ENCODE data around the gene HPDL. TPM values are rescaled to one million over a fixed set of nuclear protein-coding genes. Genes with fewer than 3 reads are reported as not detected.

The HPDL gene
- total RNA-seq, 2 donors from 2014 or later = 0.41 to 1.5 TPM

- H3K27me3 ChIP-seq (replicated peaks; ENCODE audit: insufficient read depth) = no peaks in the 10 kb centered on the region
- no peaks in the 10 kb centered on the region for H3K9me3 ChIP-seq
- WGBS = 81% methylated on average over 16 of the region's 16 CpGs
- peak overlapping the region; percentile 86 to 90 for H3K27ac ChIP-seq
- H3K4me3 ChIP-seq = peak overlapping the region; percentile 61 to 63
- no peaks in the 10 kb centered on the region for H3K36me3 ChIP-seq
- intact Hi-C loops (cut with DNase I) = loop anchor here (2.0 to 10.0 kb wide), 5 partner anchors 190 to 568 kb away; partner anchors contain the start of genes KIF2C, RNU5D-1, RPS8 and TESK2
- DNase-seq (ENCODE audit: low spot score) = no peak
- no peak for TF ChIP-seq POLR2A (IDR thresholded peaks at IDR 0.05)
- TF ChIP-seq CTCF (IDR thresholded peaks at IDR 0.05) = no peak
- TF ChIP-seq POLR2AphosphoS5 (IDR thresholded peaks at IDR 0.05) = no peak
- no peaks in the 10 kb centered on the region for H3K4me1 ChIP-seq (replicated peaks)
Measured at GRCh38 chr1:45302505-45303150, 24.1 kb upstream of the HPDL start.

GRCh38 chr1:45303520-45304310, 23.0 kb upstream of the HPDL start:
- Histone ChIP-seq H3K36me3 (no peaks in the 10 kb centered on the region), H3K4me3 (peak overlapping the region; percentile 61 to 63), H3K27me3 (replicated peaks; ENCODE audit: insufficient read depth) (no peaks in the 10 kb centered on the region), H3K27ac (peak overlapping the region; percentile 86 to 90), H3K9me3 (no peaks in the 10 kb centered on the region), H3K4me1 (replicated peaks) (no peaks in the 10 kb centered on the region)
- intact Hi-C loops (cut with DNase I) = loop anchor here (2.0 to 10.0 kb wide), 5 partner anchors 189 to 569 kb away; partner anchors contain the start of genes KIF2C, RNU5D-1, RPS8 and TESK2
- TF ChIP-seq POLR2A (IDR thresholded peaks at IDR 0.05) (peak; percentile 82), POLR2AphosphoS5 (IDR thresholded peaks at IDR 0.05) (peak; percentile 69), CTCF (IDR thresholded peaks at IDR 0.05) (peak; percentile 65 to 85 (median 79))
- WGBS = under 1% methylated on average over 63 of the region's 68 CpGs
- peak; percentile 98 for DNase-seq (ENCODE audit: low spot score)

DNA sequence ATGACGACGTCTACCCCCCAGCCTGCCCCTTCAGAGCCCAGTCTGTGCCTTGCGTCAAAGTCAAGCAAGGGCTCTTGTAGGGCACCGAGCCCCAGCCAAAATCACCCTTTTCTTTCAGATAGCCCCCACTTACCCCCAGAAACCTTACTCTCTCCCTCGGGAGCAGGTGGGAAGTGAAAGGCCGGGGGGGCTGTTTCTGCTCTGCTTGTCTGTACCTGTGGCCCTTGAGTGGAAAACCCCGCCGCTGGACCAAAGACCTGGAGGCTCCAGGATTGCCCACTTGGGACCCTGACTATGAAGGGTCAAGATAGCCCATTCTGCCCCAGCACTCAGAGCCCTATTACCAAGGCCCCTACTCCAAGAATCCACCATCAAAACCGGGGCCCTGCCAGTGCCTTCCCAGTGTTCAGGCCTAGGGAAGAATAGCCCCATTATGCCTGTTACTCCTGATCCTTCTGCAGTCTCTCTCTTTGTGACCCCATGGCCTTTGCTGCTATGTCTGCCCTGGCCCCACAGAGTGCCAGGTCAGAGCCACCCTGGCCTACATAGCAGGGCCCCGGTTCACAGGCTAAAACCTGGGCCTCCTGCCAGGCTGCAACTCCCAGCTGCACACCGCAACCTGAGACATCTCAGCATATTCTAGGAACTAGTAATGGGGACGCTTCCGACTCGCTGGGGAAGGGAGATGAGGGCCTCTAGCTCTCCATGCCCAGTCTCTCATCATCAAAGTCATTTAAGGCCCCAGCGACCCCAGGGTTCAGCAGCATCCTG, 22.2 kb upstream of the HPDL start:
- H3K36me3 ChIP-seq = no peaks in the 10 kb centered on the region
- intact Hi-C loops (cut with DNase I) = loop anchor here (5.0 to 10.0 kb wide), 4 partner anchors 188 to 570 kb away; partner anchors contain the start of genes KIF2C, RNU5D-1, RPS8 and TESK2
- H3K4me3 ChIP-seq = peak overlapping the region; percentile 61 to 63
- peak overlapping the region; percentile 86 to 90 for H3K27ac ChIP-seq
- TF ChIP-seq CTCF (IDR thresholded peaks at IDR 0.05) (no peak), POLR2A (IDR thresholded peaks at IDR 0.05) (no peak), POLR2AphosphoS5 (IDR thresholded peaks at IDR 0.05) (no peak)
- H3K9me3 ChIP-seq = no peaks in the 10 kb centered on the region
- H3K27me3 ChIP-seq (replicated peaks; ENCODE audit: insufficient read depth) = no peaks in the 10 kb centered on the region
- DNase-seq (ENCODE audit: low spot score) = peak; percentile 36
- no peaks in the 10 kb centered on the region for H3K4me1 ChIP-seq (replicated peaks)
- 36% methylated on average over 15 of the region's 15 CpGs for WGBS

GRCh38 chr1:45305231-45305630, 21.5 kb upstream of the HPDL start:
- no peak overlapping the region for H3K27ac ChIP-seq
- DNase-seq (ENCODE audit: low spot score) = no peak
- H3K27me3 ChIP-seq (replicated peaks; ENCODE audit: insufficient read depth) = no peaks in the 10 kb centered on the region
- TF ChIP-seq CTCF (IDR thresholded peaks at IDR 0.05) (no peak), POLR2A (IDR thresholded peaks at IDR 0.05) (no peak), POLR2AphosphoS5 (IDR thresholded peaks at IDR 0.05) (no peak)
- H3K4me1 ChIP-seq (replicated peaks) = no peaks in the 10 kb centered on the region
- H3K36me3 ChIP-seq = no peaks in the 10 kb centered on the region
- intact Hi-C loops (cut with DNase I) = loop anchor here (10.0 kb wide), 3 partner anchors 480 to 570 kb away; partner anchors contain the start of genes KIF2C, RNU5D-1 and RPS8
- WGBS = 89% methylated on average over 10 of the region's 10 CpGs
- no peak overlapping the region for H3K4me3 ChIP-seq
- H3K9me3 ChIP-seq = no peaks in the 10 kb centered on the region

All from prostate gland (tissue), 2 donors.